ENCODE results near the gene TTLL8. TPM values are rescaled to one million over a fixed set of nuclear protein-coding genes. Genes with fewer than 3 reads are reported as not detected.
"Not testable (repeated sequence)": the region's sequence is repeated elsewhere in the genome, so short reads cannot be mapped to it uniquely, and the experiment has no call there.

TTLL8 gene
- total RNA-seq, 2 donors from 2014 or later, result 0.20 TPM; not detected in 1

- no peaks in the 10 kb centered on the region for H3K27me3 ChIP-seq (ENCODE audit: control insufficient read depth, insufficient read depth, low read length, poor library complexity, severe bottlenecking)
- 94 to 100% methylated on average over 3 to 10 of the region's 12 CpGs for WGBS, 2 experiments (ENCODE audit: insufficient coverage in 1 of 2, insufficient read length in 1 of 2)
- H3K4me1 ChIP-seq (ENCODE audit: control insufficient read depth, insufficient read depth, low read length), result no peaks in the 10 kb centered on the region
- H3K9ac ChIP-seq (ENCODE audit: extremely low read depth, low read length, poor library complexity, severe bottlenecking), result no peak overlapping the region
- Mint-ChIP-seq H3K4me3 (no peak overlapping the region), H3K27me3 (ENCODE audit: insufficient read depth) (peaks cover 33% of the 10 kb centered on the region), H3K36me3 (ENCODE audit: low read depth) (no peaks in the 10 kb centered on the region), H3K9me3 (peaks cover 17% of the 10 kb centered on the region), H3K4me1 (peaks cover 5% of the 10 kb centered on the region), H3K27ac (no peak overlapping the region)
- no peaks in the 10 kb centered on the region for H3K36me3 ChIP-seq (ENCODE audit: control insufficient read depth, insufficient read depth, low read length)
- H3K4me3 ChIP-seq (ENCODE audit: low read length), result no peak overlapping the region
- TF ChIP-seq CTCF (conservative IDR thresholded peaks at IDR 0.05), result no peak
- H3K27ac ChIP-seq (ENCODE audit: low read depth, low read length), result no peak overlapping the region
- H3K9me3 ChIP-seq (ENCODE audit: control insufficient read depth, low read length), result no peaks in the 10 kb centered on the region
- DNase-seq, result no peak
These were observed 30.0 kb upstream of the TTLL8 start for GRCh38 chr22:50088096-50088495.

DNA sequence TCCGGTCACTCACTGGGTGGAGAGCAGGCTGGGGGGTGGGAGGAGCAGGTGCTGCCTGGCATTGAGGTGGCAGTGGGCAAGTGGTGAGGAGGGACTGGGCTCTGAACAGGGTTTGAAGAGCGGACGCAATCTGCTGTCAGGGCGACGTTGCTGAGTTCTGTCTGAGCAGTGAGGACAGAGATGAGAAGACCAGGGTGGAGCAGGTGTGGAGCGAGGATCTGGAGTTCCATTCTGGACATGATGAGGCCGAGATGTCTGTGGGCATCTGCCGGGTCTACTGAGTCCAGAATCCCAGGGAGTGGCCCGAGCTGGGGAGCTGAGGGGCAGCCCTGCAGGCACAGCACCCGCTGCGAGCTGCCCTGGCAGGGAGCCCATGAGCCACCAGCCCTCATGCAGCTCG lies 29.5 kb upstream of the TTLL8 start:
- Mint-ChIP-seq H3K27ac (no peak overlapping the region), H3K4me3 (no peak overlapping the region), H3K4me1 (peaks cover 5% of the 10 kb centered on the region), H3K27me3 (ENCODE audit: insufficient read depth) (peaks cover 33% of the 10 kb centered on the region), H3K36me3 (ENCODE audit: low read depth) (no peaks in the 10 kb centered on the region), H3K9me3 (peaks cover 17% of the 10 kb centered on the region)
- Histone ChIP-seq H3K4me3 (ENCODE audit: low read length) (no peak overlapping the region), H3K27ac (ENCODE audit: low read depth, low read length) (no peak overlapping the region), H3K36me3 (ENCODE audit: control insufficient read depth, insufficient read depth, low read length) (no peaks in the 10 kb centered on the region), H3K9me3 (ENCODE audit: control insufficient read depth, low read length) (no peaks in the 10 kb centered on the region), H3K27me3 (ENCODE audit: control insufficient read depth, insufficient read depth, low read length, poor library complexity, severe bottlenecking) (no peaks in the 10 kb centered on the region), H3K4me1 (ENCODE audit: control insufficient read depth, insufficient read depth, low read length) (no peaks in the 10 kb centered on the region), H3K9ac (ENCODE audit: extremely low read depth, low read length, poor library complexity, severe bottlenecking) (no peak overlapping the region)
- WGBS, 2 experiments (ENCODE audit: insufficient coverage in 1 of 2, insufficient read length in 1 of 2), result 92 to 98% methylated on average over 9 to 12 of the region's 12 CpGs
- TF ChIP-seq CTCF (conservative IDR thresholded peaks at IDR 0.05), result no peak
- no peak for DNase-seq

- not testable (repeated sequence) for H3K27ac Mint-ChIP-seq; H3K27ac ChIP-seq (ENCODE audit: low read depth, low read length); DNase-seq; H3K36me3 Mint-ChIP-seq (ENCODE audit: low read depth); H3K4me3 ChIP-seq (ENCODE audit: low read length); H3K9ac ChIP-seq (ENCODE audit: extremely low read depth, low read length, poor library complexity, severe bottlenecking); H3K36me3 ChIP-seq (ENCODE audit: control insufficient read depth, insufficient read depth, low read length); H3K27me3 ChIP-seq (ENCODE audit: control insufficient read depth, insufficient read depth, low read length, poor library complexity, severe bottlenecking); H3K9me3 ChIP-seq (ENCODE audit: control insufficient read depth, low read length); H3K4me1 ChIP-seq (ENCODE audit: control insufficient read depth, insufficient read depth, low read length); H3K4me3 Mint-ChIP-seq; H3K4me1 Mint-ChIP-seq
- peaks cover 17% of the 10 kb centered on the region for H3K9me3 Mint-ChIP-seq
- peaks cover 31% of the 10 kb centered on the region for H3K27me3 Mint-ChIP-seq (ENCODE audit: insufficient read depth)
- 81 to 92% methylated on average over 2 to 4 of the region's 4 CpGs for WGBS, 2 experiments (ENCODE audit: insufficient coverage in 1 of 2, insufficient read length in 1 of 2)
These were observed 28.9 kb upstream of the TTLL8 start for GRCh38 chr22:50086975-50087374.

GRCh38 chr22:50086526-50086925 lies 28.4 kb upstream of the TTLL8 start:
- H3K27me3 ChIP-seq (ENCODE audit: control insufficient read depth, insufficient read depth, low read length, poor library complexity, severe bottlenecking), result no peaks in the 10 kb centered on the region
- H3K4me1 ChIP-seq (ENCODE audit: control insufficient read depth, insufficient read depth, low read length), result no peaks in the 10 kb centered on the region
- no peak overlapping the region for H3K27ac ChIP-seq (ENCODE audit: low read depth, low read length)
- H3K36me3 ChIP-seq (ENCODE audit: control insufficient read depth, insufficient read depth, low read length), result no peaks in the 10 kb centered on the region
- Mint-ChIP-seq H3K4me1 (peaks cover 5% of the 10 kb centered on the region), H3K4me3 (no peak overlapping the region), H3K36me3 (ENCODE audit: low read depth) (no peaks in the 10 kb centered on the region), H3K27ac (no peak overlapping the region), H3K27me3 (ENCODE audit: insufficient read depth) (peaks cover 28% of the 10 kb centered on the region), H3K9me3 (peaks cover 17% of the 10 kb centered on the region)
- H3K9me3 ChIP-seq (ENCODE audit: control insufficient read depth, low read length), result no peaks in the 10 kb centered on the region
- no peak overlapping the region for H3K4me3 ChIP-seq (ENCODE audit: low read length)
- no peak for DNase-seq
- TF ChIP-seq CTCF (conservative IDR thresholded peaks at IDR 0.05), result no peak
- WGBS, 2 experiments (ENCODE audit: insufficient coverage in 1 of 2, insufficient read length in 1 of 2), result 95 to 100% methylated on average over 4 to 5 of the region's 5 CpGs
- H3K9ac ChIP-seq (ENCODE audit: extremely low read depth, low read length, poor library complexity, severe bottlenecking), result no peak overlapping the region

All from endodermal cell (in vitro differentiated cells).